ENCODE results near the gene INF2.
"Not testable (repeated sequence)": the region's sequence is repeated elsewhere in the genome, so short reads cannot be mapped to it uniquely, and the experiment has no call there.

The INF2 gene

GRCh38 chr14:104721505-104722431 lies 32.4 kb downstream of the INF2 start:
- no peak for DNase-seq (ENCODE audit: low read depth)

- no peak for DNase-seq (ENCODE audit: low read depth)
Observed at GRCh38 chr14:104722938-104723650, 33.7 kb downstream of the INF2 start.

- DNase-seq (ENCODE audit: low read depth): peak; percentile 18
Observed at GRCh38 chr14:104723651-104724406, 34.4 kb downstream of the INF2 start, which contains the start of gene ADSS1. Gene ADSS1, plus strand, starts transcription at chr14:104724229. Its CDS starts 42 bp downstream, at chr14:104724271.

DNA sequence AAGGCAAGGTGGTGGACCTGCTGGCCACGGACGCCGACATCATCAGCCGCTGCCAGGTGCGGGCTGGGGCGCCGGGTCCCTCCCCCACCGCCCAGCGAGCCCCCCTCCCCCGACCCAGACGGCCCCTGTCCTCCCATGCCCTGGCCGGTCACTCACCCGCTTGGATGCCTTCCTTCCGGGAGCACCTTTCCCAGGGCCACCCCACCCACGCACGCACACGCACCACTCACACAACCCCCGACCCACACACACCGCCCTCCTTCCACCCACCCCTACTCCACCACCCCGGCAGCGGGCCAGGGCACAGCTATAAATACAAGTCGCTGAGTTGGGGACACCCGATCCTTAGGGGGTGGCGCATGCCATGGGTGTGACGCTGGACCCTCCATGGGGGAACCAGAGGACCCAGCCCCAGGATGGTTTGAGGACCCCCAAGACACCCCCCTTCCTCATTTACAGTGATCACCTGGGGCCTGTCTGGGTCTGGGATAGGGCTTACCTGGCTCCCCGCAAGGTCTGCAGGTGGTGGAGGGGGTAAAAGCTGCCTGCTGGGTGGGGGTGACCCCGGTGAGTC lies 35.1 kb downstream of the INF2 start:
- DNase-seq (ENCODE audit: low read depth): no peak

- DNase-seq (ENCODE audit: low read depth): no peak
Observed at GRCh38 chr14:104724981-104725771, 35.8 kb downstream of the INF2 start.

GRCh38 chr14:104725772-104726548 lies 36.5 kb downstream of the INF2 start:
- DNase-seq (ENCODE audit: low read depth): no peak

- DNase-seq (ENCODE audit: low read depth): no peak
Observed at GRCh38 chr14:104726600-104727451, 37.4 kb downstream of the INF2 start.

- DNase-seq (ENCODE audit: low read depth): no peak
Observed at GRCh38 chr14:104728631-104729030, 39.2 kb downstream of the INF2 start.

- not testable (repeated sequence) for DNase-seq (ENCODE audit: low read depth)
Observed at GRCh38 chr14:104729176-104729834, 39.9 kb downstream of the INF2 start.

DNA sequence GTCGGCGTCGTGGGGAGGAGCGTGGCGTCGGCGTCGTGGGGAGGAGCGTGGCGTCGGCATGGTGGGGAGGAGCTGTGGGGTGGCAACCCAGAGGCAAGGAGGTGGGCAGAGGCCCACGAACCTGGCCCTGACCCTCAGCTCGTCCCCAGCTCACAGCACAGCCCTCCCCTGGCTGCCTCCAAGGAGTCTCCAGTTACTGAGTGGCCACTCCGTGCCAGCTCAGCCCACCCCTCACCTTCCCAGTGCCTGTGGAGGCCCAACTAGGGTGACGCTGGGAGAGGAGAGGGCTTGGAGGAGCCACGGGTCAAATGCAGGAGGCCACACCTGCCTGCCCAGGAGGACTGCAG lies 40.4 kb downstream of the INF2 start:
- no peak for DNase-seq (ENCODE audit: low read depth)

DNA sequence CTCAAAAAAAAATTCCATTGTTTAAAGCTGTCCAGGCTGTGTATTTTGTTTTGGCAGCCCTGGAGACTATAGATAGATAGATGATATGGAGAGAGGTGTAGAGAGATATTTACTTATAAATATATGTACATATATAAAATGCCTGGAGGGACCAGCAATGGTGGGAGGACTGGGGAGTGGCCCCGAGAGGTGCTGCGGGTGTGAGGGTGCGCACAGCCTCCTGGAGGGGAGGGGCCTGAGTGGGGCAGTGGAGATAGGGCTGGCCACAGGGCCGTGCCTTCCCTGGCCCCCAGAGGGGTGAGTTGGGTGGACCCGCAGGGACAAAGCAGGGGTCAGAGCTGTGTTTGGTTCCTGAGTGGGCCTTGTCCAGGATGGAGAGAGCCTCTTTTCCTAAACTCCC lies 41.1 kb downstream of the INF2 start:
- DNase-seq (ENCODE audit: low read depth): no peak

- no peak for DNase-seq (ENCODE audit: low read depth)
Observed at GRCh38 chr14:104731320-104732294, 42.2 kb downstream of the INF2 start.

- DNase-seq (ENCODE audit: low read depth): no peak
Observed at GRCh38 chr14:104732355-104732804, 43.0 kb downstream of the INF2 start.

GRCh38 chr14:104732931-104733681 lies 43.7 kb downstream of the INF2 start:
- no peak for DNase-seq (ENCODE audit: low read depth)

DNA sequence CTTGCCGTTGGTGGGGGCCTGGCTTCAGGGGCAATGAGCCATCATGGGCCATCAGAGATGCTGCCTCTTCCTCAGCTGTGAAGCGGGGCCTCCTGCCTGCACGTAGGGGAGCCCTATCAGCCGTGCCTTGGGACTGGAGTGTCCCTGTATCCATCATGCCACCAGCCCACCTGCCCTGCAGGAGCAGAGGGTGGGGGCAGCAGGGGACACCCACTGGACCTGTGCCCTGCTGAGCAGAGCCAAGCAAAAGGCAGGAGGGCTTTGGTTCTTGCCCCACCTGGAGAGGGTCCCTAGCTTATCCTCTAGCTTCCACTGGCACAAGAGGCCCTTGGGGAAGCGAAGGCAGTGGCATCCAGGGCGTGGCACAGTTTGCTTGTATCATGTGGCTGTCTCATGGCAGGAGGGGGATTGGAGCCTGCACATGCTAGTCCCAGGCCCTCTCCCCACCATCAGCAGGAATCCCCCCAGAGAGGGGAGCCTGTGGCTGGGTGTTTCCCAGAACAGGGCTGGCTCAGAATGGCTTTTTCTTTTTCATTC lies 44.7 kb downstream of the INF2 start:
- DNase-seq (ENCODE audit: low read depth): no peak

- no peak for DNase-seq (ENCODE audit: low read depth)
Observed at GRCh38 chr14:104734601-104734990, 45.2 kb downstream of the INF2 start.
